OCI-LY7 (cell line): ENCODE data around the gene TTBK1.

ENCODE experiments used
- EZH2phosphoT487 ChIP-seq: fragments of 200-600 bp; sonication (generic); IDR thresholded peaks from 2 replicates; pipeline ENCODE4 v1.6.1; 2018; ENCODE audit warnings: low read depth, borderline replicate concordance, mild to moderate bottlenecking, mixed run types, antibody characterized with exemption, low read length, moderate library complexity, mixed read lengths
- TF ChIP-seq, protein P1 (sequence below): fragments of 200-600 bp; sonication (generic); conservative IDR thresholded peaks from 2 replicates; pipeline ENCODE4 v1.5.1; 2014; ENCODE audit warnings: mild to moderate bottlenecking, antibody characterized with exemption, low read length, moderate library complexity, mixed read lengths

DNA sequence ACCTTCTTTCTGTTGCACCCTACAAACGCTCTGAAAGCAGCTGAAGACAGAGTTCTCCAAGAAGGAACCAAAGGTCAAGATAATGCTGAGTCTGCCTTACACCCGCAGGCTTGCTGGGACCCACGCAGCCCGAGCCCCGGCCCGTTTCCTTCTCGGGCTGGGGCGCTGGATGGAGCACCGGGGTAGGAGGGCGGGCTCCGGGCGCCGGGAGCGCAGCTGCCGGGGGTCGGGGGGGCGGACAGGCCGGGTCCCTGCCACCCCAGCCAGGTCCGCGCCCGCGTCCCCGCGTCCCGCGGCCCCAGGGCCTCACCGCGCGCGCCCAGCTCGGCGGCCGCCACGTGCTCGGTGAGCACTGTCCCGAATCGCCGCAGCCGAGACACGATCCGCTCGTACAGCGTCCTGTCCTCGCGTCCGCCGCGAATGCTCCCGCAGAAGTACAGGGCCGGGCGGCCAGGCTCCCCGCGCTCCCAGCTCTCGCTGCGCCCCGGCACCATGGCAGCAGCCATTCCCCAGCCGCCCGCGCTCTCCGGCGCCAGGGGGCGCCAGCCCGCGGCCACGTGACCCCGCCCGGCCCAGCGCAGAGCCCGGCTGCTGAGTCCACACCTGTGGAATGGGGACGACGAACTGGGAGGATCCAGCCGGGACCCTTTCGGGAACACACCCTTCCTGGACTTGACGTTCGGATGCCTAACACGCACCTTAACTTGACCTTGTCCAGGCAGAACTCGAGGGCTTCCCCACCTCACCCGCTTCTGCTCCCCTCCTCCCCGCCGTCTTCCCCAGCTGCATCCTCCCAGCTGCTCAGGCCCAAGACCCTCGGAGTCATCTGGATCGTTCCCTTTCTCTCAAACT lies 14.1 kb upstream of the TTBK1 start, which contains the start of gene DNPH1:
- TF ChIP-seq, protein P1, sequence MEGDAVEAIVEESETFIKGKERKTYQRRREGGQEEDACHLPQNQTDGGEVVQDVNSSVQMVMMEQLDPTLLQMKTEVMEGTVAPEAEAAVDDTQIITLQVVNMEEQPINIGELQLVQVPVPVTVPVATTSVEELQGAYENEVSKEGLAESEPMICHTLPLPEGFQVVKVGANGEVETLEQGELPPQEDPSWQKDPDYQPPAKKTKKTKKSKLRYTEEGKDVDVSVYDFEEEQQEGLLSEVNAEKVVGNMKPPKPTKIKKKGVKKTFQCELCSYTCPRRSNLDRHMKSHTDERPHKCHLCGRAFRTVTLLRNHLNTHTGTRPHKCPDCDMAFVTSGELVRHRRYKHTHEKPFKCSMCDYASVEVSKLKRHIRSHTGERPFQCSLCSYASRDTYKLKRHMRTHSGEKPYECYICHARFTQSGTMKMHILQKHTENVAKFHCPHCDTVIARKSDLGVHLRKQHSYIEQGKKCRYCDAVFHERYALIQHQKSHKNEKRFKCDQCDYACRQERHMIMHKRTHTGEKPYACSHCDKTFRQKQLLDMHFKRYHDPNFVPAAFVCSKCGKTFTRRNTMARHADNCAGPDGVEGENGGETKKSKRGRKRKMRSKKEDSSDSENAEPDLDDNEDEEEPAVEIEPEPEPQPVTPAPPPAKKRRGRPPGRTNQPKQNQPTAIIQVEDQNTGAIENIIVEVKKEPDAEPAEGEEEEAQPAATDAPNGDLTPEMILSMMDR, result peak; percentile 86
- no peak for TF ChIP-seq EZH2phosphoT487
